Progenitor cell of endocrine pancreas (in vitro differentiated cells): ENCODE measurements around the gene HDAC7. TPM values are rescaled to one million over a fixed set of nuclear protein-coding genes. Genes with fewer than 3 reads are reported as not detected.

ENCODE experiments used
- DNase-seq: peaks from one replicate; pipeline ENCODE4 v3.0.0; 2021; ENCODE audit warnings: low spot score; ENCODE audit not compliant: unreplicated experiment
- H3K27ac Mint-ChIP-seq: 2 replicates; pipeline ENCODE4 v1.8.0; 2021; ENCODE audit warnings: mild to moderate bottlenecking, moderate library complexity, mixed read lengths
- H3K27me3 Mint-ChIP-seq: 2 replicates; pipeline ENCODE4 v1.8.0; 2021; ENCODE audit warnings: mixed read lengths
- H3K36me3 Mint-ChIP-seq: 2 replicates; pipeline ENCODE4 v1.8.0; 2022; ENCODE audit warnings: mixed read lengths; ENCODE audit not compliant: insufficient read depth
- H3K4me1 Mint-ChIP-seq: 2 replicates; pipeline ENCODE4 v1.8.0; 2021; ENCODE audit warnings: low read depth, mixed read lengths
- H3K4me3 Mint-ChIP-seq: 2 replicates; pipeline ENCODE4 v1.8.0; 2021; ENCODE audit warnings: low read depth, mild to moderate bottlenecking, moderate library complexity, mixed read lengths
- H3K9me3 Mint-ChIP-seq: 2 replicates; pipeline ENCODE4 v1.8.0; 2021; ENCODE audit warnings: low read depth, mixed read lengths
- CTCF ChIP-seq: fragments of 200-600 bp; sonication (generic); IDR thresholded peaks from one replicate; pipeline ENCODE4 v1.5.0; 2021; ENCODE audit warnings: antibody characterized with exemption, mild to moderate bottlenecking; ENCODE audit not compliant: unreplicated experiment
- total RNA-seq: library from RNA; stranded (reverse); gene quantifications from 2 replicates; pipeline ENCODE4 v1.2.1, GENCODE V29; 2021

HDAC7 gene
- total RNA-seq, 1 donor from 2014 or later: 80.0 TPM

DNA sequence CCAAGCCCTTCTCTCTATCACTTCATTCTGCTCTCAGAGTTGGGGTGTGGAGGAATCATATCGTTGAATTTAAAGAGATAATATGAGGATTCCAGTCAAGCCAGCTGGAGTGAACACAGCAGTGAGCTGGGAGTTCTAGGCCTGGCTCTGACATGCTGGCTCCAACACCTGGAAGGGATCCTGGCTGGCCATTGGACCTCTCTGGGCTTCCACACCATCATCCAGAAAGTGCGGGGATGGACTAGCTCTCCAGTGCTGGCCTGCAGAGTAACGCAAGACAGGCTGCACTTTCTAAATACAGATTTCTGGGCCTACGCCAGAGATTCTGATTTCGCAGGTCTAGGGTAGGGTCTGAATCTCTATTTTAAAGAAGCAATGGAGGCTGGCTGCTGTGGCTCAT, 34.8 kb upstream of the HDAC7 start:
- Mint-ChIP-seq H3K36me3 (no peaks in the 10 kb centered on the region), H3K27ac (no peak overlapping the region), H3K4me1 (peaks cover 22% of the 10 kb centered on the region), H3K27me3 (peaks cover 7% of the 10 kb centered on the region), H3K4me3 (no peak overlapping the region), H3K9me3 (no peaks in the 10 kb centered on the region)
- no peak for TF ChIP-seq CTCF
- DNase-seq: no peak

DNA sequence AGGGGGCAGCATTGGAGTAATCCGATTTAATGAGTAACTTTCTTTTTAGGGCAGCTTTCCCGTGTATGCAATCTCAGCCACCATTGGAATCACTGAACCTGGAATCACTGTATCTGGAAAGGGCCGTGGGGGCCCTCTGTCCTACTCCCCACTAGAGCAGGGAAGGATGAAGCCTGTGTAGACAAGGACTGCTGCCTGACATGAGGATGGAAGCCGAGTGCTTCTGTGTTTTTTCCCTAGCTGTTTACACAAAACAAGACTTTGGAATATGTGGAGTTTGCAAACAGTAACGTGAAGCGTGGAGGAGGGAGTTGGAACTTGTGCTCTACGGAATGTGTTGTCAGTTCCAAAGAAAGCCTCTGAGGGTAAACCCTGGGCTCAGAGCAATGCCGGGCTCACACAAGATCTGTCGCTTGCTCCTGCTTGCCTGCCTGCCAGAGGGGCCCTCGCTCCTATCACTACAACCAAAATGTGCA, 32.4 kb upstream of the HDAC7 start:
- TF ChIP-seq CTCF: no peak
- H3K36me3 Mint-ChIP-seq: no peaks in the 10 kb centered on the region
- no peak overlapping the region for H3K4me3 Mint-ChIP-seq
- peaks cover 29% of the 10 kb centered on the region for H3K4me1 Mint-ChIP-seq
- H3K27me3 Mint-ChIP-seq: peaks cover 3% of the 10 kb centered on the region
- no peak for DNase-seq
- no peaks in the 10 kb centered on the region for H3K9me3 Mint-ChIP-seq
- no peak overlapping the region for H3K27ac Mint-ChIP-seq

DNA sequence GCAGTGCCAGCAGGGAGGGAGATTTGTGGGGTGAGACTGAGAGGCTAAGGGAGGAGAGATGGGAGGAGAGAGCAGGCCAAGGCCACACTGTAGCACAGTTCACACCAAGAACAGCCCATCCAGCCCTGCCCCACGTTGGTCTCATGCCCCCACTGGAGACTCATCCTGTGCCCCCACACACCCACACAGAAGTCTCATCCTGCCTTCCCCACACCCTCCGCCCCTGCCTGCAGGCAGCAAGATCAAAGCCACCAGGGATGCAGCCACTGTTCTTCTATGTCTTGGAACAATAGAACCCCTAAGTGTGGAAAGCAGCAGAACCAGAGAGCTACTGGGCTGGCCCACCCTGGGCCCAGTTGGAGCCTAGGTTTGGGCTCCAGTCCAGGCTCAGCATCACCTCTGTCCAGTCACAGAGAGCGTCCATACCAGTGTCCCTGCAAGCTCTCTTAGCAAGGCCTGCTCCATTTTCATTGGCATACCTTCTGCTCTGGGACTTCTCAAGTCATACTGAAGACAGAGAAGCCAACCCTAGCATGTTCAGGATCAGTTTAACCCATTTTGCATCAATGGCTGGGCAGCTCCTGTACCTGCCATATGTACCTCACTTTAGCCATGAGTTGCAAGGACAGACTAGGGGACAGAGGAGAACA, 31.7 kb upstream of the HDAC7 start:
- TF ChIP-seq CTCF: no peak
- H3K4me3 Mint-ChIP-seq: no peak overlapping the region
- H3K27ac Mint-ChIP-seq: no peak overlapping the region
- no peaks in the 10 kb centered on the region for H3K9me3 Mint-ChIP-seq
- H3K27me3 Mint-ChIP-seq: peaks cover 5% of the 10 kb centered on the region
- peaks cover 33% of the 10 kb centered on the region for H3K4me1 Mint-ChIP-seq
- no peaks in the 10 kb centered on the region for H3K36me3 Mint-ChIP-seq
- no peak for DNase-seq

- no peaks in the 10 kb centered on the region for H3K9me3 Mint-ChIP-seq
- no peak for DNase-seq
- peak overlapping the region; percentile 50 for H3K27ac Mint-ChIP-seq
- peaks cover 5% of the 10 kb centered on the region for H3K27me3 Mint-ChIP-seq
- no peaks in the 10 kb centered on the region for H3K36me3 Mint-ChIP-seq
- no peak for TF ChIP-seq CTCF
- no peak overlapping the region for H3K4me3 Mint-ChIP-seq
- peaks cover 33% of the 10 kb centered on the region for H3K4me1 Mint-ChIP-seq
Observed at GRCh38 chr12:47850153-47851084, 30.7 kb upstream of the HDAC7 start.

DNA sequence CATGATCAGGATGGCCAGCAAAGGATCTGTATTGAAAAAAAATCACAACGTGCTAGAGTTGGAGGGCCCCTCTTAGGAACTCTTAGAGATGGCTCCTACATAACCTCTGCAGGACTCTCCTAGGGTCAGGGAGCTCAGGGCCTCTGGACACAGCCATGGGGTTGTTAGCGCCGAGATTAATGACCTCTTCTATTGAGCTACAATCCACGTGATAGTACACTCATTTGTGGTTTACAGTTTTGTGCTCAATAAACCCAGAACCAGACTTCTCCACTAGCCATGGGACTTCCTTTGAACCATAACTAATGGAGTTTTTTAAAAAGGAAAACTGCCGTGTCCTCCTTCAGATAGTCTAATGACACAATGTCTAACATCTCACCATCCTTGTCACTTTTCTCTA, 29.6 kb upstream of the HDAC7 start:
- Mint-ChIP-seq H3K36me3 (no peaks in the 10 kb centered on the region), H3K9me3 (no peaks in the 10 kb centered on the region), H3K27ac (no peak overlapping the region), H3K4me1 (peaks cover 33% of the 10 kb centered on the region), H3K27me3 (peaks cover 7% of the 10 kb centered on the region), H3K4me3 (no peak overlapping the region)
- no peak for DNase-seq
- TF ChIP-seq CTCF: no peak
